ENCODE measurements around the gene PCARE. TPM values are rescaled to one million over a fixed set of nuclear protein-coding genes. Genes with fewer than 3 reads are reported as not detected.

The PCARE gene
- total and polyA plus RNA-seq, 2 of the 8 experiments (the other 6 are each of a cell fraction or from before 2014, with no cell fraction given) = not detected

DNA sequence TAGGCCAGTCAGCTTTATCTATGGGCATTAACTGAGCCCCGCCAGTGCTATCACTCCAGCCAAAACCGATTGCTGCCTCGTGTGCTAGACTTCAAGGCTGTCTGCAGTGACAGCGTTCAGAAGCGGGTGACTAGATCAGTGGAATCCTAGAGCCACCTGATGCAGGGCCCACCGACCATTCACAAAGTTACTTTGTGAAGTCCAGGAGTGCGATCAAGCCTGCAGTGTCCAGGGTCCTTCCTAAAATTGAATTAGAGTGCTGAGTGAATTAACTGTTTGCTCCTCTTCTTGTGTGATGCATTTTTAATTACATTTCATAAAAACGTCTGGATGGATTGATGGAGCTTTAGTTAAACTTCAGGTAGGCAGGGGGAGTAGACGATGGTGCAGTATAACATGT, 13.9 kb downstream of the PCARE start:
- Histone ChIP-seq H4K8ac (ENCODE audit: extremely low read depth, insufficient read depth, low read length) (no peak overlapping the region), H3K79me2 (ENCODE audit: control insufficient read depth in 1 of 2, insufficient read depth in 2 of 2, low read length in 2 of 2) (no peaks in the 10 kb centered on the region), H4K91ac (replicated peaks; ENCODE audit: insufficient read length, low read length) (no peak overlapping the region), H3K23ac (ENCODE audit: insufficient read length) (no peak overlapping the region), H3K56ac (replicated peaks; ENCODE audit: insufficient read length, low read depth, low read length) (no peak overlapping the region), H2AK5ac (ENCODE audit: low read depth, low read length) (no peak overlapping the region), H3K23me2 (ENCODE audit: low read depth, low read length) (no peaks in the 10 kb centered on the region), H3K4me1 (replicated peaks in 1 of 4; ENCODE audit: control insufficient read depth in 3 of 4, insufficient read depth in 4 of 4, low read length in 3 of 4) (peaks cover 1 to 13% (median 5%) of the 10 kb centered on the region in 4 experiments), H2BK20ac (ENCODE audit: low read length) (no peak overlapping the region), H2AFZ (ENCODE audit: low read length) (no peak overlapping the region), H3K4me2 (ENCODE audit: insufficient read depth in 1 of 2, low read depth in 2 of 2, low read length in 2 of 2) (no peak overlapping the region), H4K5ac (ENCODE audit: insufficient read length, low read depth, low read length) (no peak overlapping the region), H2BK15ac (ENCODE audit: low read length) (no peak overlapping the region), H3K4ac (replicated peaks; ENCODE audit: insufficient read length, low read depth, low read length) (no peak overlapping the region), H3K36me3 (ENCODE audit: control insufficient read depth in 2 of 4, insufficient read depth in 4 of 4, low read length in 3 of 4) (no peaks in the 10 kb centered on the region), H3K18ac (ENCODE audit: extremely low read depth, low read length) (no peak overlapping the region), H3K9me3 (ENCODE audit: insufficient read depth in 2 of 2, low read depth in 1 of 2, low read length in 1 of 2) (no peaks in the 10 kb centered on the region), H4K20me1 (replicated peaks in 1 of 2; ENCODE audit: control insufficient read depth in 1 of 2, insufficient read depth in 2 of 2, low read length in 2 of 2) (no peaks in the 10 kb centered on the region), H3K27ac (ENCODE audit: low read depth, low read length) (no peak overlapping the region), H2BK5ac (ENCODE audit: low read depth, low read length) (no peak overlapping the region), H2BK120ac (replicated peaks; ENCODE audit: low read depth, low read length) (no peak overlapping the region), H3K79me1 (ENCODE audit: low read depth, low read length) (no peaks in the 10 kb centered on the region), H2BK12ac (ENCODE audit: low read depth, low read length) (no peak overlapping the region), H3K4me3 (ENCODE audit: extremely low read depth in 1 of 4, insufficient read depth in 2 of 4, low read depth in 3 of 4, low read length in 4 of 4) (no peak overlapping the region), H3K9ac (replicated peaks in 1 of 4; ENCODE audit: extremely low read depth in 1 of 4, low read depth in 3 of 4, low read length in 3 of 4) (no peak overlapping the region), H3K27me3 (replicated peaks in 1 of 4; ENCODE audit: control insufficient read depth in 3 of 4, extremely low read depth in 1 of 4, insufficient read depth in 3 of 4, low read length in 3 of 4) (no peaks in the 10 kb centered on the region), H3K14ac (ENCODE audit: insufficient read length) (no peak overlapping the region)
- no peak for DNase-seq (ENCODE audit: low read depth in 1 of 2, low spot score in 2 of 2)
- ChIA-PET CTCF (ENCODE audit: partially characterized antibody) (interaction anchor here (0.8 kb wide), 1 partner anchor 363 kb away, joined by 3 read pairs; no protein-coding TSS in a partner anchor), POLR2A (ENCODE audit: partially characterized antibody) (no interaction called here)
- TF ChIP-seq SUZ12 (IDR thresholded peaks at IDR 0.05; ENCODE audit: low read length) = no peak
- TF ChIP-seq GTF2F1 (IDR thresholded peaks at IDR 0.05; ENCODE audit: borderline replicate concordance, low read depth, low read length) = no peak
- TF ChIP-seq BRCA1 (IDR thresholded peaks at IDR 0.05; ENCODE audit: low read depth, low read length) = no peak
- no peak for TF ChIP-seq TAF1 (IDR thresholded peaks at IDR 0.05; ENCODE audit: low read depth, low read length)
- no peak for TF ChIP-seq RBBP5 (IDR thresholded peaks at IDR 0.05; ENCODE audit: borderline replicate concordance, low read depth, low read length)
- TF ChIP-seq CTBP2 (IDR thresholded peaks at IDR 0.05; ENCODE audit: borderline replicate concordance, insufficient read depth, insufficient read length, low read length) = no peak
- TF ChIP-seq SIRT6 (IDR thresholded peaks at IDR 0.05; ENCODE audit: low read length) = no peak
- no peak for TF ChIP-seq SP4 (IDR thresholded peaks at IDR 0.05; ENCODE audit: low read length)
- no peak for TF ChIP-seq CEBPB (IDR thresholded peaks at IDR 0.05; ENCODE audit: low read depth, low read length)
- no peak for TF ChIP-seq HDAC6 (IDR thresholded peaks at IDR 0.05; ENCODE audit: low read depth, low read length)
- TF ChIP-seq EGR1 (IDR thresholded peaks at IDR 0.05; ENCODE audit: borderline replicate concordance, low read depth, low read length) = no peak
- TF ChIP-seq CREB1 (IDR thresholded peaks at IDR 0.05) = no peak
- TF ChIP-seq SRF (IDR thresholded peaks at IDR 0.05; ENCODE audit: low read depth, low read length) = no peak
- TF ChIP-seq TBP (IDR thresholded peaks at IDR 0.05; ENCODE audit: low read depth, low read length) = no peak
- TF ChIP-seq CHD1 (IDR thresholded peaks at IDR 0.05; ENCODE audit: low read depth, low read length) = no peak
- 89% methylated on average over 9 of the region's 9 CpGs; no CpG with 5 or more reads in 1 of the 2 experiments for WGBS, 2 experiments (ENCODE audit: extremely low coverage in 1 of 2, insufficient coverage in 1 of 2, insufficient read length in 1 of 2, insufficient replicate concordance in 2 of 2, low coverage in 1 of 2, low lambda C conversion rate in 2 of 2, missing lambda C conversion rate in 1 of 2)
- FAIRE-seq = no peak

Measured in H1 (cell line).